ENCODE measurements around the gene NDUFS4.

DNA sequence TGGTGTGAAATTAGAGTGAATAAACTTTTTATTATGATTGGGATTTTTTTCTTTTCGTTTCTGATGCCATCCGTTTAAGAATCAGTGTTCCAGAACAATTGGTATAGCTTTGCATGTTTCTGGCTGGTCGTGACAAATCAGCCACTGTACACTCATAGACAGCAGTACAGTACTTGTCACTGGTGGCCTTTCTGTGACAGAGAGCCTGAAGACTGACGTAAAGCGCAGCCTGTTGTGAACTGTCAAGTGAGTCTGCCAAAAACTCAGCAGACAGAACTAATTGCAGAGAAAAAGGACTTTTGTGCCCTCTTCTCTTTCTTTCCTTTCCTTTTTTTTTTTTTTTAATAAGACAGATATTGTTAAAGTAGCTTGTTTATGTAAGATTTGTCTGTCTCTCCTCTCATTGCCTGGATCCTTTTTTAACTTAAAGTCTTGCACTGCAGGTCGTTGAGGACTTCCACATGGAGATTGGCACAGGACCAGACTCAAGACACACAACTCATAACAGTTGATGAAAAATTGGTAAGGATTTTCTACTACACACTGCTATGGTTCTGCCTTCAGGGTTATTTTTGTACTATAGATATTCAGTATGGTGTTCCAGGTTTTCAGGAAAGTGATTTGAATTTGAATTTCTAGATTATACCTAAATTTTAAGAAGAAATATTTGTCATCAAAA lies 42.7 kb downstream of the NDUFS4 start:
- TF ChIP-seq, protein P1, sequence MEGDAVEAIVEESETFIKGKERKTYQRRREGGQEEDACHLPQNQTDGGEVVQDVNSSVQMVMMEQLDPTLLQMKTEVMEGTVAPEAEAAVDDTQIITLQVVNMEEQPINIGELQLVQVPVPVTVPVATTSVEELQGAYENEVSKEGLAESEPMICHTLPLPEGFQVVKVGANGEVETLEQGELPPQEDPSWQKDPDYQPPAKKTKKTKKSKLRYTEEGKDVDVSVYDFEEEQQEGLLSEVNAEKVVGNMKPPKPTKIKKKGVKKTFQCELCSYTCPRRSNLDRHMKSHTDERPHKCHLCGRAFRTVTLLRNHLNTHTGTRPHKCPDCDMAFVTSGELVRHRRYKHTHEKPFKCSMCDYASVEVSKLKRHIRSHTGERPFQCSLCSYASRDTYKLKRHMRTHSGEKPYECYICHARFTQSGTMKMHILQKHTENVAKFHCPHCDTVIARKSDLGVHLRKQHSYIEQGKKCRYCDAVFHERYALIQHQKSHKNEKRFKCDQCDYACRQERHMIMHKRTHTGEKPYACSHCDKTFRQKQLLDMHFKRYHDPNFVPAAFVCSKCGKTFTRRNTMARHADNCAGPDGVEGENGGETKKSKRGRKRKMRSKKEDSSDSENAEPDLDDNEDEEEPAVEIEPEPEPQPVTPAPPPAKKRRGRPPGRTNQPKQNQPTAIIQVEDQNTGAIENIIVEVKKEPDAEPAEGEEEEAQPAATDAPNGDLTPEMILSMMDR (IDR thresholded peaks at IDR 0.05; ENCODE audit: low read depth, low read length): no peak
- no peak for TF ChIP-seq MAX (IDR thresholded peaks at IDR 0.05; ENCODE audit: low read depth, low read length)

Data from NB4 (cell line).